A549 (cell line): ENCODE data around the gene HLX. TPM values are rescaled to one million over a fixed set of nuclear protein-coding genes. Genes with fewer than 3 reads are reported as not detected.

Experiments used
- ATAC-seq, 2 experiments: fragments of 200-7000 bp in 1 of 2; fragments of >200 bp in 1 of 2; cut with Nextera tagmentation in 1 of 2; cut with Tn5 transposase in 1 of 2; 3 replicates each; pipeline versions ENCODE4 v1.8.0 to v1.9.1; 2018 to 2020; ENCODE audit warnings: mild to moderate bottlenecking in 1 of 2, moderate library complexity in 1 of 2
- CTCF ChIA-PET: fragments of 300-600 bp; sonication (Branson Sonifier 250); formaldehyde crosslinking; extraction: SDS; loops from one replicate; lab custom pipeline; 2021; ENCODE audit warnings: antibody characterized with exemption, inconsistent platforms; lab: Yijun Ruan, JAX
- POLR2A ChIA-PET: fragments of 350-600 bp; formaldehyde crosslinking; extraction: SDS; loops from one replicate; lab custom pipeline; 2021; ENCODE audit warnings: antibody characterized with exemption, inconsistent platforms; lab: Yijun Ruan, JAX
- DNase-seq, 2 experiments: peaks; one replicate each; pipeline versions ENCODE4 v3.0.0 to v3.0.0-alpha.2; 2011 to 2016; ENCODE audit warnings: low read depth in 1 of 2, low spot score in 1 of 2
- FAIRE-seq: peaks from 2 replicates; lab custom pipeline; 2011; peaks lifted over from hg19 to GRCh38; lab: Jason Lieb, UNC
- H3K27ac ChIP-seq, 2 experiments: fragments of >200 bp; sonication (Bioruptor Twin); formaldehyde crosslinking; 3 replicates each; pipeline ENCODE4 v1.5.1; 2016 to 2017
- H3K4me1 ChIP-seq: fragments of >200 bp; sonication (Bioruptor Twin); formaldehyde crosslinking; 3 replicates; pipeline ENCODE4 v1.6.1; 2016
- H3K4me2 ChIP-seq: fragments of >200 bp; sonication (Bioruptor Twin); formaldehyde crosslinking; 3 replicates; pipeline ENCODE4 v1.6.1; 2016
- H3K4me3 ChIP-seq: fragments of >200 bp; sonication (Bioruptor Twin); formaldehyde crosslinking; 3 replicates; pipeline ENCODE4 v1.5.1; 2016
- H3K9me3 ChIP-seq: fragments of >200 bp; sonication (Bioruptor Twin); formaldehyde crosslinking; 3 replicates; pipeline ENCODE4 v1.6.1; 2016
- CEBPB ChIP-seq, 2 experiments: fragments of >200 bp in 1 of 2; sonication (Bioruptor Twin) in 1 of 2; formaldehyde crosslinking in 1 of 2; IDR thresholded peaks; 2 replicates each; pipeline ENCODE4 v1.6.1; 2012 to 2016
- CTCF ChIP-seq: fragments of >200 bp; sonication (Bioruptor Twin); formaldehyde crosslinking; IDR thresholded peaks from 3 replicates; pipeline ENCODE4 v1.5.1; 2016
- E2F6 ChIP-seq: IDR thresholded peaks from 2 replicates; pipeline ENCODE4 v1.6.1; 2012; ENCODE audit warnings: low read depth, borderline replicate concordance
- EP300 ChIP-seq, 2 experiments: fragments of >200 bp; sonication (Bioruptor Twin); formaldehyde crosslinking; IDR thresholded peaks; 2 replicates in 1 of 2; 3 replicates in 1 of 2; pipeline ENCODE4 v1.6.1; 2016 to 2017
- FOSL2 ChIP-seq, 2 experiments: fragments of 450-650 bp in 1 of 2; fragments of >200 bp in 1 of 2; sonication (Bioruptor Twin) in 1 of 2; formaldehyde crosslinking; IDR thresholded peaks; 2 replicates each; pipeline versions ENCODE4 v1.5.0 to v1.6.1; 2016 to 2020; ENCODE audit warnings: mild to moderate bottlenecking in 1 of 2, moderate library complexity in 1 of 2
- GATA3 ChIP-seq: IDR thresholded peaks from 2 replicates; pipeline ENCODE4 v1.6.1; 2012; ENCODE audit warnings: borderline replicate concordance
- NR3C1 ChIP-seq: fragments of >200 bp; sonication (Bioruptor Twin); formaldehyde crosslinking; IDR thresholded peaks from 3 replicates; pipeline ENCODE4 v1.6.1; 2017
- RARB ChIP-seq: fragments of 250-450 bp; sonication (Bioruptor Pico); IDR thresholded peaks from 2 replicates; pipeline ENCODE4 v1.8.0; 2021; ENCODE audit warnings: mild to moderate bottlenecking, moderate library complexity
- REST ChIP-seq: fragments of 200-600 bp; sonication (generic); IDR thresholded peaks from 2 replicates; pipeline ENCODE4 v1.6.1; 2016; ENCODE audit warnings: antibody characterized with exemption, mild to moderate bottlenecking, moderate library complexity
- RFX5 ChIP-seq: fragments of 450-650 bp; IDR thresholded peaks from 2 replicates; pipeline ENCODE4 v1.7.1; 2014; ENCODE audit warnings: antibody characterized with exemption, mild to moderate bottlenecking, moderate library complexity
- SMC3 ChIP-seq: fragments of >200 bp; sonication (Bioruptor Twin); formaldehyde crosslinking; IDR thresholded peaks from 3 replicates; pipeline ENCODE4 v1.6.1; 2018; ENCODE audit warnings: inconsistent platforms
- SREBF2 ChIP-seq: fragments of 450-650 bp; IDR thresholded peaks from 2 replicates; pipeline ENCODE4 v1.6.1; 2014; ENCODE audit warnings: mild to moderate bottlenecking, moderate library complexity
- ZC3H11A ChIP-seq: fragments of 450-650 bp; IDR thresholded peaks from 2 replicates; pipeline ENCODE4 v1.6.1; 2014; ENCODE audit warnings: antibody characterized with exemption, mild to moderate bottlenecking
- WGBS: methylation state at CpG from one replicate; pipeline ENCODE4 v1.1.6; 2017; ENCODE audit errors: missing lambda C conversion rate; 5-methylcytosine and 5-hydroxymethylcytosine counted together
- polyA plus RNA-seq, 4 experiments: library from polyadenylated mRNA; depleted of rRNA in 3 of 4; stranded (reverse); fragments of >200 nt; fragmentation: RNase III in 1 of 4; extraction: RNeasy Plus Mini Kit Qiagen cat#74134 plus additional on column Dnase treatment in 1 of 4; gene quantifications; 2 replicates in 3 of 4; 3 replicates in 1 of 4; pipeline ENCODE4 v1.2.3, GENCODE V29; 2011 to 2017
- TF ChIP-seq, protein P1 (sequence below): fragments of 450-650 bp; IDR thresholded peaks from 2 replicates; pipeline ENCODE4 v1.6.1; 2014; ENCODE audit warnings: antibody characterized with exemption
- TF ChIP-seq, protein P2 (sequence below): fragments of >200 bp; sonication (Bioruptor Twin); formaldehyde crosslinking; IDR thresholded peaks from 2 replicates; pipeline ENCODE4 v1.6.1; 2016
- TF ChIP-seq, protein P3 (sequence below): fragments of 250-450 bp; sonication (Bioruptor Pico); IDR thresholded peaks from 2 replicates; pipeline ENCODE4 v1.5.0; 2020; ENCODE audit warnings: low read depth, mild to moderate bottlenecking, moderate library complexity

Gene HLX
- polyA plus RNA-seq, 2 of the 4 experiments (the other 2 are of a cell fraction): 0.70 to 5.6 TPM

DNA sequence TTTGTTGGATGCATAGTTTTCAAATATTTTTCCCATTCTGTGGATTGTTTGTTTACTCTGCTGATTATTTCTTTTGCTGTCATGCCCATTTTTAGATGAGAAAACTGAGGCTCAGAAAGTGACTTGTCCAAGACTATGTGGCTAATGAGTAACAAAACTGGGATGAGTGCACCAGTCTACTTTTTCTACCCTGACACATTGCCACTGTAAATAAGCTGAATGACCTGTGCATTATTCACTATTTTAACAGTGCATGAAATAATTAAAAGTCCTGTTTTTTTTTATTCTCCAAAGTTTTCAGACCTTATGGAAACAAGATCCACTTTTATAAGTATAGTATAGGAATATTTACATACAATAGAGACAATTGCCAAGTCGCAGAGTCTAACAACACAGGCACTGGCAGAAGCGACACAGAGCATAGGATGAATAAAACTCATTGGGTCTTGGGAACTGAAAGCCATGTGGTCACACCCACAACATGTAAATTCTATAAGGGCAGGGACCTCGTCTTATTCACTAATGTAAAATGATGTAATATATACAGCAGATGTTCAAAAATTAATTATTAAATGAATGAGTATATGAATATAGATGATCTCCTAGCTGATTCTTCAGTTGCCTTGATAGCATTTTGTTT lies 45.2 kb downstream of the HLX start:
- Histone ChIP-seq H3K4me2 (no peak overlapping the region), H3K27ac (no peak overlapping the region), H3K4me3 (no peak overlapping the region), H3K9me3 (no peaks in the 10 kb centered on the region), H3K4me1 (no peaks in the 10 kb centered on the region)
- FAIRE-seq (no peak), ATAC-seq (no peak), DNase-seq (no peak)
- 41% methylated on average over 3 of the region's 3 CpGs for WGBS
- no peak for TF ChIP-seq EP300 (IDR thresholded peaks at IDR 0.05)
- TF ChIP-seq SREBF2: no peak
- TF ChIP-seq FOSL2 (IDR thresholded peaks at IDR 0.05): no peak
- TF ChIP-seq FOSL2 (CRISPR knock-in tag; IDR thresholded peaks at IDR 0.05): no peak
- TF ChIP-seq CTCF: no peak
- TF ChIP-seq, protein P1, sequence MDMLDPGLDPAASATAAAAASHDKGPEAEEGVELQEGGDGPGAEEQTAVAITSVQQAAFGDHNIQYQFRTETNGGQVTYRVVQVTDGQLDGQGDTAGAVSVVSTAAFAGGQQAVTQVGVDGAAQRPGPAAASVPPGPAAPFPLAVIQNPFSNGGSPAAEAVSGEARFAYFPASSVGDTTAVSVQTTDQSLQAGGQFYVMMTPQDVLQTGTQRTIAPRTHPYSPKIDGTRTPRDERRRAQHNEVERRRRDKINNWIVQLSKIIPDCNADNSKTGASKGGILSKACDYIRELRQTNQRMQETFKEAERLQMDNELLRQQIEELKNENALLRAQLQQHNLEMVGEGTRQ: no peak
- no peak for TF ChIP-seq REST
- no peak for TF ChIP-seq GATA3
- no peak for TF ChIP-seq E2F6
- TF ChIP-seq RARB: no peak
- TF ChIP-seq NR3C1: no peak
- TF ChIP-seq, protein P2, sequence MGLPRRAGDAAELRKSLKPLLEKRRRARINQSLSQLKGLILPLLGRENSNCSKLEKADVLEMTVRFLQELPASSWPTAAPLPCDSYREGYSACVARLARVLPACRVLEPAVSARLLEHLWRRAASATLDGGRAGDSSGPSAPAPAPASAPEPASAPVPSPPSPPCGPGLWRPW: no peak
- no peak for TF ChIP-seq CEBPB (IDR thresholded peaks at IDR 0.05)
- TF ChIP-seq ZC3H11A: no peak
- ChIA-PET CTCF (no interaction called here), POLR2A (no interaction called here)

DNA sequence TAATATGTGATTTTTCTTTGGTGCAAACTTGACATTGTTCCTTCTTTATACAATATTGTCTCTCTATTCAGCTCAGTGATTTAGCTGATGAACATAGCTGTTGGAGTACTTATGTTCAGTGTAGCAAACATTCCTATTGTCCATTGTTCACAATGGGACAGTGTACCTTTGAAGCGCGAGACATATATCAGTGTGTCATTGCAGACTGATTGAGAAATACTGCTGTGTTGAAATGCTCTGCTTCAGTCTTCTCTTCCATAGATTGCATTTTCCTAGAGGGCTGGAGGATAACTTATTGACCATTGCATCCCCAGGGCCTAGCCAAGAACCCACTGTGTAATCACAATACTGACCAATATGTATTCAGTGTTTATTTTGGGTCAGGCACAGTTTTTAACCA lies 46.5 kb downstream of the HLX start:
- ChIA-PET POLR2A (no interaction called here), CTCF (interaction anchor here (0.8 kb wide), 1 partner anchor 21 kb away, joined by 3 read pairs; no protein-coding TSS in a partner anchor)
- FAIRE-seq (no peak), ATAC-seq (no peak), DNase-seq (no peak)
- WGBS: 94% methylated on average over 2 of the region's 2 CpGs
- Histone ChIP-seq H3K27ac (no peak overlapping the region), H3K4me1 (no peaks in the 10 kb centered on the region), H3K4me2 (no peak overlapping the region), H3K4me3 (no peak overlapping the region), H3K9me3 (no peaks in the 10 kb centered on the region)
- no peak for TF ChIP-seq SMC3

GRCh38 chr1:220926146-220926545 lies 46.9 kb downstream of the HLX start:
- ATAC-seq: no peak; a peak in 1 of 6 replicates
- WGBS: 12% methylated on average over 4 of the region's 4 CpGs

More at GRCh38 chr1:220926146-220926545, 46.9 kb downstream of the HLX start:
- DNase-seq (no peak), FAIRE-seq (no peak)
- Histone ChIP-seq H3K4me3 (no peak overlapping the region), H3K4me2 (no peak overlapping the region), H3K4me1 (no peaks in the 10 kb centered on the region), H3K9me3 (no peaks in the 10 kb centered on the region), H3K27ac (no peak overlapping the region)
- CTCF ChIA-PET: interaction anchor here (0.8 kb wide), 1 partner anchor 21 kb away, joined by 3 read pairs; no protein-coding TSS in a partner anchor
- no peak for TF ChIP-seq RARB
- TF ChIP-seq RFX5: no peak
- TF ChIP-seq, protein P3, sequence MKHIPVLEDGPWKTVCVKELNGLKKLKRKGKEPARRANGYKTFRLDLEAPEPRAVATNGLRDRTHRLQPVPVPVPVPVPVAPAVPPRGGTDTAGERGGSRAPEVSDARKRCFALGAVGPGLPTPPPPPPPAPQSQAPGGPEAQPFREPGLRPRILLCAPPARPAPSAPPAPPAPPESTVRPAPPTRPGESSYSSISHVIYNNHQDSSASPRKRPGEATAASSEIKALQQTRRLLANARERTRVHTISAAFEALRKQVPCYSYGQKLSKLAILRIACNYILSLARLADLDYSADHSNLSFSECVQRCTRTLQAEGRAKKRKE (CRISPR knock-in tag): no peak
- TF ChIP-seq REST: no peak
- no peak for TF ChIP-seq GATA3
- POLR2A ChIA-PET: no interaction called here
